WTC11 (cell line): ENCODE measurements around the gene MYOZ3. TPM values are rescaled to one million over a fixed set of nuclear protein-coding genes. Genes with fewer than 3 reads are reported as not detected.

ENCODE experiments used
- ATAC-seq: fragments of 200-7000 bp; cut with Tn5 transposase; 2 replicates; pipeline ENCODE4 v1.10.0; 2021; ENCODE audit warnings: mild to moderate bottlenecking, moderate library complexity
- CTCF ChIA-PET: fragments of 300-600 bp; sonication (Branson Sonifier 250); formaldehyde crosslinking; loops from one replicate; lab custom pipeline; 2021; ENCODE audit warnings: antibody characterized with exemption; lab: Charles Lee
- POLR2A ChIA-PET: fragments of 350-600 bp; sonication (Branson Sonifier 250); formaldehyde crosslinking; loops from one replicate; lab custom pipeline; 2021; ENCODE audit warnings: antibody characterized with exemption; lab: Charles Lee
- DNase-seq: peaks from one replicate; pipeline ENCODE4 v3.0.0; 2021; ENCODE audit warnings: low spot score
- H3K27ac Mint-ChIP-seq: 2 replicates; pipeline ENCODE4 v1.8.0; 2021; ENCODE audit warnings: mixed read lengths
- H3K27me3 Mint-ChIP-seq: 2 replicates; pipeline ENCODE4 v1.8.0; 2021; ENCODE audit warnings: low read depth, mild to moderate bottlenecking, moderate library complexity, mixed read lengths
- H3K36me3 Mint-ChIP-seq: 2 replicates; pipeline ENCODE4 v1.8.0; 2021; ENCODE audit warnings: mixed read lengths
- H3K4me1 Mint-ChIP-seq: 2 replicates; pipeline ENCODE4 v1.8.0; 2022; ENCODE audit warnings: mixed read lengths
- H3K4me3 Mint-ChIP-seq: 2 replicates; pipeline ENCODE4 v1.8.0; 2021; ENCODE audit warnings: mild to moderate bottlenecking, moderate library complexity, mixed read lengths
- H3K9me3 Mint-ChIP-seq: 2 replicates; pipeline ENCODE4 v1.8.0; 2021; ENCODE audit warnings: mixed read lengths
- GABPB1 ChIP-seq: sonication (generic); formaldehyde crosslinking; IDR thresholded peaks from 2 replicates; pipeline ENCODE4 v1.8.1; 2023; ENCODE audit warnings: mild to moderate bottlenecking, missing genetic modification reagents
- IRF2 ChIP-seq: sonication (generic); formaldehyde crosslinking; IDR thresholded peaks from 2 replicates; pipeline ENCODE4 v1.8.0; 2022; ENCODE audit warnings: low read depth, missing genetic modification reagents, borderline replicate concordance
- KAT7 ChIP-seq: sonication (generic); formaldehyde crosslinking; IDR thresholded peaks from 2 replicates; pipeline ENCODE4 v1.8.1; 2023; ENCODE audit warnings: missing genetic modification reagents, mild to moderate bottlenecking, borderline replicate concordance
- SMAD4 ChIP-seq: sonication (generic); formaldehyde crosslinking; IDR thresholded peaks from 2 replicates; pipeline ENCODE4 v1.8.0; 2022; ENCODE audit warnings: mild to moderate bottlenecking, missing genetic modification reagents
- ZNF138 ChIP-seq: sonication (generic); formaldehyde crosslinking; conservative IDR thresholded peaks from 2 replicates; pipeline ENCODE4 v1.8.1; 2022; ENCODE audit warnings: mild to moderate bottlenecking, moderate library complexity, missing genetic modification reagents
- ZNF232 ChIP-seq: sonication (generic); formaldehyde crosslinking; IDR thresholded peaks from 2 replicates; pipeline ENCODE4 v1.8.0; 2022; ENCODE audit warnings: mild to moderate bottlenecking, missing genetic modification reagents
- ZNF671 ChIP-seq: fragments of 250-450 bp; sonication (Bioruptor Pico); IDR thresholded peaks from 2 replicates; pipeline ENCODE4 v1.8.0; 2021; ENCODE audit warnings: mild to moderate bottlenecking
- total RNA-seq: library from RNA; stranded (reverse); gene quantifications from 3 replicates; pipeline ENCODE4 v1.2.3, GENCODE V29; 2021
- TF ChIP-seq, protein P1 (sequence below): fragments of 250-450 bp; sonication (Bioruptor Pico); IDR thresholded peaks from 2 replicates; pipeline ENCODE4 v1.8.0; 2021; ENCODE audit warnings: mild to moderate bottlenecking
- TF ChIP-seq, protein P2 (sequence below): fragments of 250-450 bp; sonication (Bioruptor Pico); IDR thresholded peaks from 2 replicates; pipeline ENCODE4 v1.9.0; 2021; ENCODE audit warnings: moderate library complexity, mild to moderate bottlenecking, inconsistent platforms, borderline replicate concordance
- TF ChIP-seq, protein P3 (sequence below): sonication (generic); formaldehyde crosslinking; IDR thresholded peaks from 2 replicates; pipeline ENCODE4 v1.8.0; 2022; ENCODE audit warnings: mild to moderate bottlenecking, missing genetic modification reagents
- TF ChIP-seq, protein P4 (sequence below): sonication (generic); formaldehyde crosslinking; IDR thresholded peaks from 2 replicates; pipeline ENCODE4 v1.8.0; 2022; ENCODE audit warnings: mild to moderate bottlenecking, missing genetic modification reagents
- TF ChIP-seq, protein P5 (sequence below): sonication (generic); formaldehyde crosslinking; IDR thresholded peaks from 2 replicates; pipeline ENCODE4 v1.8.1; 2022; ENCODE audit warnings: low read depth, missing genetic modification reagents, borderline replicate concordance
- TF ChIP-seq, protein P6 (sequence below): sonication (generic); formaldehyde crosslinking; IDR thresholded peaks from 2 replicates; pipeline ENCODE4 v1.8.1; 2023; ENCODE audit warnings: mild to moderate bottlenecking, missing genetic modification reagents

Gene MYOZ3
- total RNA-seq, 1 experiment from 2014 or later = 13.7 TPM

DNA sequence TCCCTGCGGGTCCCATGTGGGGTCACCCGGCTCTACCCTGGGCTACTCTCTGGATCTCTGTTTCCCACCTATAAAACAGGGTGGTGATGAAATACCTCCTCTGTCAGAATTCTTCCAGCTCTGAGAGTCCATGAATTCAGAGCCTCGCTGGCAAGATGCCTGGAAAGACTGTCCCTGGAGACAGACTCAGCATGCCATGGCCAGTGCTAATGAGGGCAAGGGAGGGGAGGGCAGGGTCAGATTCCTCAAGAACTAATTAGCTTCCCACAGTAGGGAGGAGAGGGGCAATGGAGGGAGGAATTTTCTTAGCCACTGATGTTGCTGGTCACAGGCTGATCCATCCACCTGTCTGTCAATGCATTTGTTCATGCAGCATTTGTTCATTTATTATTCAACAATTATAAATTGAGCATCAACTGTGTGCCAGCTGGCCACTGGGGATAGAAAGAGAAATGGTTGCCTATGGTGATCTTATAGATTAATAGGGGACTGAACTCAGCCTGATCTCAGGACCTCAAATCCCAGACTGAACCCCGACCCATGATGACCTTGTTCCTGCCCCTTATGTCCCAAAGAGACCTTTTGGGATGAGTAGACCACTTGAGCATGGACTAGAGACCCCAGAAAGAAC is 15.9 kb upstream of the MYOZ3 start:
- H3K4me3 Mint-ChIP-seq = no peak overlapping the region
- ChIA-PET CTCF (interaction anchor here (1.3 to 2.8 kb wide), 7 partner anchors 8 to 85 kb away, joined by 6 to 18 read pairs (median 8); no protein-coding TSS in a partner anchor), POLR2A (no interaction called here)
- no peak for DNase-seq
- H3K4me1 Mint-ChIP-seq = peaks cover 32% of the 10 kb centered on the region
- H3K27me3 Mint-ChIP-seq = no peaks in the 10 kb centered on the region
- H3K9me3 Mint-ChIP-seq = no peaks in the 10 kb centered on the region
- no peak overlapping the region for H3K27ac Mint-ChIP-seq
- TF ChIP-seq, protein P1, sequence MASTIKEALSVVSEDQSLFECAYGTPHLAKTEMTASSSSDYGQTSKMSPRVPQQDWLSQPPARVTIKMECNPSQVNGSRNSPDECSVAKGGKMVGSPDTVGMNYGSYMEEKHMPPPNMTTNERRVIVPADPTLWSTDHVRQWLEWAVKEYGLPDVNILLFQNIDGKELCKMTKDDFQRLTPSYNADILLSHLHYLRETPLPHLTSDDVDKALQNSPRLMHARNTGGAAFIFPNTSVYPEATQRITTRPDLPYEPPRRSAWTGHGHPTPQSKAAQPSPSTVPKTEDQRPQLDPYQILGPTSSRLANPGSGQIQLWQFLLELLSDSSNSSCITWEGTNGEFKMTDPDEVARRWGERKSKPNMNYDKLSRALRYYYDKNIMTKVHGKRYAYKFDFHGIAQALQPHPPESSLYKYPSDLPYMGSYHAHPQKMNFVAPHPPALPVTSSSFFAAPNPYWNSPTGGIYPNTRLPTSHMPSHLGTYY (CRISPR knock-in tag) = no peak
- no peaks in the 10 kb centered on the region for H3K36me3 Mint-ChIP-seq
- no peak; the same call in 1 of the 2 replicates for ATAC-seq

DNA sequence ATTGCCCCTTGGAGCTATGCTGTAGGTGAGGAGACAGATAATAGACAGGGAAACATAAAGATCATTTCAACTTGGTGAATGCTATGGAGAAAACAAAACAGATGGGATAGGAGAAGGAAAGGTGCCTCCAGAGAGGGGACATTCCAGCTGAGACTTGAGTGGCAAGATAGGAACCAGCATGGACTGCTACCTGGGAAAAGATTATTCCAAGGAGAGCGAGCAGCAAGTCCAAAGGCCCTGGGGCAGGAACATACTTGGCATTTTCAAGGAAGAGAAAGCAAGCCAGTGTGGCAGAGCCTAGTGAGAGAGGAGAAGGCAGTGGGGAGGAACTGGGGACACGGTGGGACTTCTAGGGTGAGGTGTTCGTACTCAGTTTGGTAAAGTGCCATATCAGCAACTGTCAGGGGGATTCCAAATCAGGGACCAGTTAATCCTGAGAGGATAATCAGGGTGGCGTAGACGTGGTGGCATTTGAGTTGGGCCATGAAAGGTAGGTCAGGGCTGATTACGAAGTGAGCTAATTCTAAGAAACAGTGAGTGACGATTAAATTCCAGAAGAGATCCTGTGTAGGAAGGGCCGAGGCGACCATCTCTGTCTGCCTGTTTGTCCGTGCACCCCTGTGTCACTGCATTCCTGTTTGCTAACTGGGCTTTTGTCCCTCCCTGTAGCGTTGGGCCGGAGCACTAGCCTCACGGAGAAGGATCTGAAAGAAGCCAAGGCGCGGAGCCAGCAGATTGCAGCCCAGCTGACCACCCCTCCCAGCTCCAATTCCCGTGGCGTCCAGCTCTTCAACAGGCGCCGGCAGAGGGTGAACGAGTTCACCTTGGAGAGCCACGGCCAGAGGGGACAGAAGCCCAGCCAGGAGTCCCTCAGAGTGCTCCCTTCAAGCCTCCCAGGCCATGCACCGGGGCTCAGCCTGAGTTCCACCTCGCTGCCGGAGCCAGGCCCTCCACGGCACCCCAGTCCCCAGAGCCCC is 13.5 kb upstream of the MYOZ3 start:
- ChIA-PET POLR2A (no interaction called here), CTCF (interaction anchor here (0.7 to 1.1 kb wide), 5 partner anchors 8 to 88 kb away, joined by 3 to 4 read pairs (median 3); no protein-coding TSS in a partner anchor)
- no peaks in the 10 kb centered on the region for H3K27me3 Mint-ChIP-seq
- peaks cover 32% of the 10 kb centered on the region for H3K4me1 Mint-ChIP-seq
- H3K4me3 Mint-ChIP-seq = no peak overlapping the region
- no peaks in the 10 kb centered on the region for H3K36me3 Mint-ChIP-seq
- ATAC-seq (no peak), DNase-seq (no peak)
- TF ChIP-seq, protein P2, sequence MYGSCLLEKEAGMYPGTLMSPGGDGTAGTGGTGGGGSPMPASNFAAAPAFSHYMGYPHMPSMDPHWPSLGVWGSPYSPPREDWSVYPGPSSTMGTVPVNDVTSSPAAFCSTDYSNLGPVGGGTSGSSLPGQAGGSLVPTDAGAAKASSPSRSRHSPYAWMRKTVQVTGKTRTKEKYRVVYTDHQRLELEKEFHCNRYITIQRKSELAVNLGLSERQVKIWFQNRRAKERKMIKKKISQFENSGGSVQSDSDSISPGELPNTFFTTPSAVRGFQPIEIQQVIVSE (CRISPR knock-in tag) = no peak
- TF ChIP-seq ZNF138 (CRISPR knock-in tag) (no peak), ZNF671 (CRISPR knock-in tag) (no peak), ZNF232 (CRISPR knock-in tag) (no peak), IRF2 (CRISPR knock-in tag) (no peak), SMAD4 (CRISPR knock-in tag) (no peak), KAT7 (CRISPR knock-in tag) (no peak), GABPB1 (CRISPR knock-in tag) (no peak)
- TF ChIP-seq, protein P3, sequence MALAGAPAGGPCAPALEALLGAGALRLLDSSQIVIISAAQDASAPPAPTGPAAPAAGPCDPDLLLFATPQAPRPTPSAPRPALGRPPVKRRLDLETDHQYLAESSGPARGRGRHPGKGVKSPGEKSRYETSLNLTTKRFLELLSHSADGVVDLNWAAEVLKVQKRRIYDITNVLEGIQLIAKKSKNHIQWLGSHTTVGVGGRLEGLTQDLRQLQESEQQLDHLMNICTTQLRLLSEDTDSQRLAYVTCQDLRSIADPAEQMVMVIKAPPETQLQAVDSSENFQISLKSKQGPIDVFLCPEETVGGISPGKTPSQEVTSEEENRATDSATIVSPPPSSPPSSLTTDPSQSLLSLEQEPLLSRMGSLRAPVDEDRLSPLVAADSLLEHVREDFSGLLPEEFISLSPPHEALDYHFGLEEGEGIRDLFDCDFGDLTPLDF (CRISPR knock-in tag) = no peak
- TF ChIP-seq, protein P4, sequence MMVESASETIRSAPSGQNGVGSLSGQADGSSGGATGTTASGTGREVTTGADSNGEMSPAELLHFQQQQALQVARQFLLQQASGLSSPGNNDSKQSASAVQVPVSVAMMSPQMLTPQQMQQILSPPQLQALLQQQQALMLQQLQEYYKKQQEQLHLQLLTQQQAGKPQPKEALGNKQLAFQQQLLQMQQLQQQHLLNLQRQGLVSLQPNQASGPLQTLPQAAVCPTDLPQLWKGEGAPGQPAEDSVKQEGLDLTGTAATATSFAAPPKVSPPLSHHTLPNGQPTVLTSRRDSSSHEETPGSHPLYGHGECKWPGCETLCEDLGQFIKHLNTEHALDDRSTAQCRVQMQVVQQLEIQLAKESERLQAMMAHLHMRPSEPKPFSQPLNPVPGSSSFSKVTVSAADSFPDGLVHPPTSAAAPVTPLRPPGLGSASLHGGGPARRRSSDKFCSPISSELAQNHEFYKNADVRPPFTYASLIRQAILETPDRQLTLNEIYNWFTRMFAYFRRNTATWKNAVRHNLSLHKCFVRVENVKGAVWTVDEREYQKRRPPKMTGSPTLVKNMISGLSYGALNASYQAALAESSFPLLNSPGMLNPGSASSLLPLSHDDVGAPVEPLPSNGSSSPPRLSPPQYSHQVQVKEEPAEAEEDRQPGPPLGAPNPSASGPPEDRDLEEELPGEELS (CRISPR knock-in tag) = no peak
- TF ChIP-seq, protein P5, sequence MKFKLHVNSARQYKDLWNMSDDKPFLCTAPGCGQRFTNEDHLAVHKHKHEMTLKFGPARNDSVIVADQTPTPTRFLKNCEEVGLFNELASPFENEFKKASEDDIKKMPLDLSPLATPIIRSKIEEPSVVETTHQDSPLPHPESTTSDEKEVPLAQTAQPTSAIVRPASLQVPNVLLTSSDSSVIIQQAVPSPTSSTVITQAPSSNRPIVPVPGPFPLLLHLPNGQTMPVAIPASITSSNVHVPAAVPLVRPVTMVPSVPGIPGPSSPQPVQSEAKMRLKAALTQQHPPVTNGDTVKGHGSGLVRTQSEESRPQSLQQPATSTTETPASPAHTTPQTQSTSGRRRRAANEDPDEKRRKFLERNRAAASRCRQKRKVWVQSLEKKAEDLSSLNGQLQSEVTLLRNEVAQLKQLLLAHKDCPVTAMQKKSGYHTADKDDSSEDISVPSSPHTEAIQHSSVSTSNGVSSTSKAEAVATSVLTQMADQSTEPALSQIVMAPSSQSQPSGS (CRISPR knock-in tag) = no peak
- TF ChIP-seq, protein P6, sequence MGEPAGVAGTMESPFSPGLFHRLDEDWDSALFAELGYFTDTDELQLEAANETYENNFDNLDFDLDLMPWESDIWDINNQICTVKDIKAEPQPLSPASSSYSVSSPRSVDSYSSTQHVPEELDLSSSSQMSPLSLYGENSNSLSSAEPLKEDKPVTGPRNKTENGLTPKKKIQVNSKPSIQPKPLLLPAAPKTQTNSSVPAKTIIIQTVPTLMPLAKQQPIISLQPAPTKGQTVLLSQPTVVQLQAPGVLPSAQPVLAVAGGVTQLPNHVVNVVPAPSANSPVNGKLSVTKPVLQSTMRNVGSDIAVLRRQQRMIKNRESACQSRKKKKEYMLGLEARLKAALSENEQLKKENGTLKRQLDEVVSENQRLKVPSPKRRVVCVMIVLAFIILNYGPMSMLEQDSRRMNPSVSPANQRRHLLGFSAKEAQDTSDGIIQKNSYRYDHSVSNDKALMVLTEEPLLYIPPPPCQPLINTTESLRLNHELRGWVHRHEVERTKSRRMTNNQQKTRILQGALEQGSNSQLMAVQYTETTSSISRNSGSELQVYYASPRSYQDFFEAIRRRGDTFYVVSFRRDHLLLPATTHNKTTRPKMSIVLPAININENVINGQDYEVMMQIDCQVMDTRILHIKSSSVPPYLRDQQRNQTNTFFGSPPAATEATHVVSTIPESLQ = no peak
- H3K9me3 Mint-ChIP-seq = no peaks in the 10 kb centered on the region
- no peak overlapping the region; the same call in 1 of the 2 replicates for H3K27ac Mint-ChIP-seq
